BJ (cell line): ENCODE results near the gene ATP6V0A4. TPM values are rescaled to one million over a fixed set of nuclear protein-coding genes. Genes with fewer than 3 reads are reported as not detected.

Experiments used
- CTCF ChIA-PET: fragments of 350-600 bp; formaldehyde crosslinking; extraction: SDS; loops from one replicate; lab custom pipeline; 2021; ENCODE audit warnings: antibody characterized with exemption, inconsistent platforms; lab: Yijun Ruan, JAX
- POLR2A ChIA-PET: fragments of 300-600 bp; sonication (Branson Sonifier 250); formaldehyde crosslinking; extraction: SDS; loops from one replicate; lab custom pipeline; 2021; ENCODE audit warnings: antibody characterized with exemption; lab: Charles Lee
- DNase-seq: peaks from one replicate; pipeline ENCODE4 v3.0.0-alpha.2; 2011; ENCODE audit warnings: low read depth
- H3K27me3 ChIP-seq: 2 replicates; pipeline ENCODE4 v1.6.0; 2011; ENCODE audit warnings: low read length; ENCODE audit not compliant: control insufficient read depth, insufficient read depth
- H3K36me3 ChIP-seq: 2 replicates; pipeline ENCODE4 v1.5.1; 2011; ENCODE audit warnings: low read length; ENCODE audit not compliant: control insufficient read depth, insufficient read depth
- H3K4me3 ChIP-seq: 2 replicates; pipeline ENCODE4 v1.5.1; 2011; ENCODE audit warnings: low read depth, mild to moderate bottlenecking, control low read depth, low read length
- polyA plus RNA-seq: library from polyadenylated mRNA; depleted of rRNA; stranded (reverse); fragments of >200 nt; gene quantifications from 2 replicates; pipeline ENCODE4 v1.2.3, GENCODE V29; 2011
- TF ChIP-seq, protein P1 (sequence below): IDR thresholded peaks from 2 replicates; pipeline ENCODE4 v1.5.1; 2011; ENCODE audit warnings: low read depth, mild to moderate bottlenecking, control low read depth, inconsistent platforms, low read length, moderate library complexity; ENCODE audit not compliant: insufficient read depth

ATP6V0A4 gene
- polyA plus RNA-seq, 1 experiment: 0.06 TPM

DNA sequence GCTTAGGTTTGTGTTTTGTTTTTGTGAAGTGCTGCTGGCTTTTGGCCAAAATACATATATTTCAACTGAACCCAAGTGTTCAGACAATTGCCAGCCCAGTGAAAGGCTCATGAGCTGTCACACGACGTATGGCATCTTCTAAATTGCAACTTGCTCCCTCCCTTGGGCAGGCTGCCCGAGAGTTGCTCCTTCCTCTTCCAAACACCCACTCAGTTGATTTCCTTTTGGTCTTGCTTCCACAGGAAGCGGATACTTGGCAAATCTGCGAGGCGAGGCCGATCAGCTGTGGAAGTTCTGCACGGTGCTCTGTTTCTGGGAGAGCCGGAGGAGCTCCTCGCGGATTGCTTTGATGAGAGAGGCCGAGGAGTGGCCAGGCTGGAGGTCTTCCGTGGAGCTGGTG, 39.6 kb upstream of the ATP6V0A4 start:
- ChIA-PET POLR2A (no interaction called here), CTCF (no interaction called here)
- Histone ChIP-seq H3K4me3 (no peak overlapping the region), H3K36me3 (0 out of 2 replicates have a peak, but pooled peaks cover 3% of the 10 kb centered on the region), H3K27me3 (no peaks in the 10 kb centered on the region)
- TF ChIP-seq, protein P1, sequence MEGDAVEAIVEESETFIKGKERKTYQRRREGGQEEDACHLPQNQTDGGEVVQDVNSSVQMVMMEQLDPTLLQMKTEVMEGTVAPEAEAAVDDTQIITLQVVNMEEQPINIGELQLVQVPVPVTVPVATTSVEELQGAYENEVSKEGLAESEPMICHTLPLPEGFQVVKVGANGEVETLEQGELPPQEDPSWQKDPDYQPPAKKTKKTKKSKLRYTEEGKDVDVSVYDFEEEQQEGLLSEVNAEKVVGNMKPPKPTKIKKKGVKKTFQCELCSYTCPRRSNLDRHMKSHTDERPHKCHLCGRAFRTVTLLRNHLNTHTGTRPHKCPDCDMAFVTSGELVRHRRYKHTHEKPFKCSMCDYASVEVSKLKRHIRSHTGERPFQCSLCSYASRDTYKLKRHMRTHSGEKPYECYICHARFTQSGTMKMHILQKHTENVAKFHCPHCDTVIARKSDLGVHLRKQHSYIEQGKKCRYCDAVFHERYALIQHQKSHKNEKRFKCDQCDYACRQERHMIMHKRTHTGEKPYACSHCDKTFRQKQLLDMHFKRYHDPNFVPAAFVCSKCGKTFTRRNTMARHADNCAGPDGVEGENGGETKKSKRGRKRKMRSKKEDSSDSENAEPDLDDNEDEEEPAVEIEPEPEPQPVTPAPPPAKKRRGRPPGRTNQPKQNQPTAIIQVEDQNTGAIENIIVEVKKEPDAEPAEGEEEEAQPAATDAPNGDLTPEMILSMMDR: no peak
- DNase-seq: no peak

DNA sequence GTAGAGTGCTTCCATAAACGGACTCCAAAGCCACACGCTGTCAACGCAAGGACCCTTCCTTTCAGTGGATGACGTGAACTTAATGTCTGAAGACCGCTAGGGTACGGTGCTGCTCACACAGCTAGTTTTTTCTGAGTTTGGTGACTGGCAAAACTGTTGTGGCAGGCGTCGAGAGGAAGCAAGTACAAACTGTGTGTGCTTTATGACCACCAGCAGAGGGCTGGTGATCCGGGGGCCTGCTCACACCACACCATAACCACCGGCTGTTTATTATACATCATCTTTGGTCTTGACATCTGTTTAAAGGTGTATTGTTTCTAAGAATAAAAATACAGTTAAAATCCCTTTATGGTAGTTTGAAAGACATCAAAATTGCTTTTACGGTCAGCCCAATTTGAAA, 37.1 kb upstream of the ATP6V0A4 start:
- DNase-seq: no peak
- TF ChIP-seq, protein P1: no peak
- CTCF ChIA-PET: no interaction called here
- Histone ChIP-seq H3K27me3 (no peaks in the 10 kb centered on the region), H3K36me3 (0 out of 2 replicates have a peak, but pooled peaks cover 3% of the 10 kb centered on the region), H3K4me3 (no peak overlapping the region)
- POLR2A ChIA-PET: no interaction called here

- Histone ChIP-seq H3K4me3 (no peak overlapping the region), H3K36me3 (0 out of 2 replicates have a peak, but pooled peaks cover 3% of the 10 kb centered on the region), H3K27me3 (no peaks in the 10 kb centered on the region)
- CTCF ChIA-PET: no interaction called here
- TF ChIP-seq, protein P1: no peak
- no peak for DNase-seq
- POLR2A ChIA-PET: no interaction called here
Observed at GRCh38 chr7:138834583-138834982, 36.6 kb upstream of the ATP6V0A4 start.

DNA sequence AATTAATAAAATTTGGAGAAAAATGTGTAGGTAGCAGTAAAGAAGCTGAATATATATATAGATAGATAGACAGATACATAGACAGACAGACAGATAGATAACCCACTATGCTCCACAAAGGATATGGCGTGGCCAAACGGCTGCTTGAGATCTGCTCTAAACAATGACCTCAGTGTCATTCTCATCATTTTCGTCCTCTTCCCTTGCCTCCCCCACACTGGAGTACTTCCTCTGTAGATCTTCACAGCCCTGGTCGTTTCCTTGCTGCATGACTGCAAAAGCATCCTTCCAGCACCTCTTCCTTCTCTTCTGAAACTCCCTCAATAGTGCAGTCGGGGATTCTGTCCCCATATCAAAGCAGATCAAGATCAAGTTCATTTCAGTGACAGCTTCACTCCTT, 35.6 kb upstream of the ATP6V0A4 start:
- ChIA-PET POLR2A (no interaction called here), CTCF (interaction anchor here (0.7 kb wide), 1 partner anchor 18 kb away, joined by 3 read pairs; no protein-coding TSS in a partner anchor)
- no peak for DNase-seq
- Histone ChIP-seq H3K27me3 (no peaks in the 10 kb centered on the region), H3K4me3 (no peak overlapping the region), H3K36me3 (0 out of 2 replicates have a peak, but pooled peaks cover 3% of the 10 kb centered on the region)
- TF ChIP-seq, protein P1: no peak

GRCh38 chr7:138832966-138833365, 35.0 kb upstream of the ATP6V0A4 start:
- CTCF ChIA-PET: no interaction called here
- TF ChIP-seq, protein P1: no peak

More at GRCh38 chr7:138832966-138833365, 35.0 kb upstream of the ATP6V0A4 start:
- POLR2A ChIA-PET: no interaction called here
- DNase-seq: no peak
- Histone ChIP-seq H3K36me3 (0 out of 2 replicates have a peak, but pooled peaks cover 3% of the 10 kb centered on the region), H3K27me3 (no peaks in the 10 kb centered on the region), H3K4me3 (no peak overlapping the region)
